Epithelial cell of esophagus (primary cell): ENCODE measurements around the gene LRRC7.

ENCODE experiments used
- DNase-seq: peaks from one replicate; pipeline ENCODE4 v3.0.0; 2010; ENCODE audit warnings: low read depth
- H3K4me3 ChIP-seq: 2 replicates; pipeline ENCODE4 v1.5.1; 2011; ENCODE audit warnings: mild to moderate bottlenecking, low read length, control low read depth
- CTCF ChIP-seq: IDR thresholded peaks from 2 replicates; pipeline ENCODE4 v1.5.1; 2011; ENCODE audit warnings: low read depth, mild to moderate bottlenecking, low read length, control low read depth, inconsistent platforms; ENCODE audit not compliant: insufficient read depth; ENCODE audit errors: missing control alignments

LRRC7 gene

GRCh38 chr1:69657971-69658370 is 90.2 kb downstream of the LRRC7 start:
- no peak overlapping the region for H3K4me3 ChIP-seq
- no peak for DNase-seq
- no peak for TF ChIP-seq CTCF

- no peak for DNase-seq
- no peak for TF ChIP-seq CTCF
- H3K4me3 ChIP-seq, result no peak overlapping the region
Measured at GRCh38 chr1:69661686-69662085, 94.0 kb downstream of the LRRC7 start.

- no peak for TF ChIP-seq CTCF
- H3K4me3 ChIP-seq, result no peak overlapping the region
- no peak for DNase-seq
Measured at GRCh38 chr1:69662321-69662720, 94.6 kb downstream of the LRRC7 start.

GRCh38 chr1:69671363-69672010 is 103.8 kb downstream of the LRRC7 start:
- H3K4me3 ChIP-seq, result no peak overlapping the region
- no peak for DNase-seq
- TF ChIP-seq CTCF, result no peak

- DNase-seq, result no peak
- no peak for TF ChIP-seq CTCF
- no peak overlapping the region for H3K4me3 ChIP-seq
Measured at GRCh38 chr1:69673321-69673720, 105.6 kb downstream of the LRRC7 start.

GRCh38 chr1:69679965-69680364 is 112.2 kb downstream of the LRRC7 start:
- no peak overlapping the region for H3K4me3 ChIP-seq
- no peak for TF ChIP-seq CTCF
- DNase-seq, result no peak

GRCh38 chr1:69686367-69686984 is 118.8 kb downstream of the LRRC7 start:
- H3K4me3 ChIP-seq, result no peak overlapping the region
- no peak for TF ChIP-seq CTCF
- DNase-seq, result no peak
